ENCODE results near the gene COL4A4. TPM values are rescaled to one million over a fixed set of nuclear protein-coding genes. Genes with fewer than 3 reads are reported as not detected.

Gene COL4A4
- total and polyA plus RNA-seq, 2 donors, result 1.6 to 1.7 TPM

DNA sequence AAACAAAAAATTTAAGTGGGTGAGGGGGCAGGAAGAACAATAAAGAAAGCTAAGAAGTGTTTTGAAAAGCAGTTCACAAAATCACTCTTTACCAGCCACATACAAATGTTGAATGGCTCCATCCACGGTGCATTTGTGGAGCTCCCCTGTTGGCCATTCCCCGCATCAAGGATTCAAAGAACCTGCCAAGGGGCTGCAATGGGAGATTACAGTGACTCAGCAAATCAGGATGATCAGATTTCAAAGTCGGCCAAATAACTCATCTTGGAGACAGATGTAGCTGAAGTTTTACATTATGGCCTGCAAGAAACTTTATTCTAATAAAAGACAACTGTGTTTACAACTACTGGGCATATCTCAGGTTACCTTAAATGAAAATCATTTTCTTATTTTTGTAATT is 27.4 kb upstream of the COL4A4 start:
- Histone ChIP-seq H3K36me3 (ENCODE audit: control insufficient read depth in 2 of 2, insufficient read depth in 2 of 2, low read length in 1 of 2) (no peaks in the 10 kb centered on the region), H3K9me3 (ENCODE audit: control insufficient read depth in 2 of 2, insufficient read depth in 1 of 2, low read length in 1 of 2) (no peaks in the 10 kb centered on the region), H3K4me1 (ENCODE audit: control insufficient read depth in 2 of 2, insufficient read depth in 2 of 2, low read length in 2 of 2) (no peaks in the 10 kb centered on the region), H3K4me3 (ENCODE audit: low read length in 2 of 2) (no peak overlapping the region), H3K27ac (ENCODE audit: low read depth in 1 of 2, low read length in 1 of 2) (no peak overlapping the region), H3K27me3 (ENCODE audit: control insufficient read depth in 2 of 2, insufficient read depth in 1 of 2, low read length in 1 of 2) (no peaks in the 10 kb centered on the region)
- 74% methylated on average over 3 of the region's 3 CpGs for WGBS
- DNase-seq (ENCODE audit: low read depth in 6 of 9, low spot score in 9 of 9), result no peak

DNA sequence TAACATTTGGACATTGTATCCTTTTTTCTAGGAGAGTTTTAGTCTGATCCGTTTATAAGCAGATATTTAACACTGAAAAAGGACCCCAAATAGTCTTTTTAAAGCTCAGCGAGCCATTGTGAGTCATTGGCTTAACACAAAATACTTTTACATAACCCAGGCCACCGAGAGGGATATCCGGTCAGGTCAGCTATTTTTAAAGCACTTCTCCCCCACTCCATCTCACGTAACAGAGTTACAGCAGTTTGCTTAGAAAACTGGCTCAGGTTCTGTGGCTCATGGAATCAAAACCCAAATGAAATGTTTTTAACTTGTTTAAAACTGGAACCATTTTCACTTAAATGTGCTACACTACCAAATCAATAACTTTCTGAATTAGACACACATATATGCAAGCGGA is 24.3 kb upstream of the COL4A4 start:
- no peak for DNase-seq (ENCODE audit: low read depth in 6 of 9, low spot score in 9 of 9)
- no peaks in the 10 kb centered on the region for H3K4me1 ChIP-seq (ENCODE audit: control insufficient read depth in 2 of 2, insufficient read depth in 2 of 2, low read length in 2 of 2)
- no peak overlapping the region for H3K27ac ChIP-seq (ENCODE audit: low read depth in 1 of 2, low read length in 1 of 2)
- no peaks in the 10 kb centered on the region for H3K9me3 ChIP-seq (ENCODE audit: control insufficient read depth in 2 of 2, insufficient read depth in 1 of 2, low read length in 1 of 2)
- H3K36me3 ChIP-seq (ENCODE audit: control insufficient read depth in 2 of 2, insufficient read depth in 2 of 2, low read length in 1 of 2), result no peaks in the 10 kb centered on the region
- H3K27me3 ChIP-seq (ENCODE audit: control insufficient read depth in 2 of 2, insufficient read depth in 1 of 2, low read length in 1 of 2), result no peaks in the 10 kb centered on the region
- 54% methylated on average over 6 of the region's 6 CpGs for WGBS
- no peak overlapping the region for H3K4me3 ChIP-seq (ENCODE audit: low read length in 2 of 2)

DNA sequence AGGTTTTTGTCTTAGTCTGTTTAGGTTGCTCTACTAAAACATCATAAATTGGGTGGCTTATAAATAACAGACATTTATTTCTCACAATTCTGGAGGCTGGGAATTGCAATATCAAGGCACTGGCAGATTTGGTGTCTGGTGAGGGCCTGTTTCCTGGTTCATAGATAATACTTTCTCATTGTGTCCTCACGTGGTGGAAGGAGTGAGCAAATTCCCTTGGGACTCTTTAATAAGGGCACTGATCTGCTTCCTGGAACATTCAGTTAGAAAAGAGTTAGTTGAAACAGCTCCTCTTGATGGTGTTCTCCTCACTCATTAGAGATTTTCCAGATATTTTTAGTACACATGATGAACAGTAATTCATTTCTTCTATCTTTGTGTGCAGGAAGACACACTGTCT is 22.7 kb upstream of the COL4A4 start:
- H3K36me3 ChIP-seq (ENCODE audit: control insufficient read depth in 2 of 2, insufficient read depth in 2 of 2, low read length in 1 of 2), result no peaks in the 10 kb centered on the region
- WGBS, result 48% methylated on average over 1 of the region's 1 CpG
- H3K9me3 ChIP-seq (ENCODE audit: control insufficient read depth in 2 of 2, insufficient read depth in 1 of 2, low read length in 1 of 2), result no peaks in the 10 kb centered on the region

DNA sequence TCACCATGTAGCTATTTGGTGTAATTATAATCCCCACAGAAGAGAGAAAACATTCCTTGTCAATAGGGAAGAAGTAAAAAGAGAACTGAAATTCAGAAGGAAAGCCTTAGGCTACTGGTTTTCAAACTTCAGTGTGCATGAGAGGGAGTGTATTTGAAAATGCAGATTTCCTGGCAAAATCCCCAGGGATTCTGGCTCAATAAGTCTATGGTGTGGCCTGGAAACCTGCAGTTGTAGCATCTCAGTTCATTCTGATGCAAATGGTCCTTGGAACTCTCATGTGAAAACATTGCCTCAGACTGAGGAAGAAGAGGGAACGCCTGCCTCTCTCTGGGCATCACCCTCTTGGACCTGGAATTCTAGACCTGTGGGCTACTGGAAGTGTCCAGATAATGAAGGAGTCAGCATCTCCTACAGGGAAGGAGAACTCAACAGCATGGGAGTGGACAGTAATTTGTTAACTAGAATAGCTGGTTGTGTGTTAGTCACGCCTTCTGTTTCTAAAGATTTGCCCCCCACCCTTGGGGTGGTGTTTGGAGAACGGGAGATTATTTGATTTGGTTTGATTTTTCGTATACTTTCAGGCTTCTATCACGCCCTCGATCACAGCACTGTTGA is 21.7 kb upstream of the COL4A4 start:
- Histone ChIP-seq H3K4me1 (ENCODE audit: control insufficient read depth in 2 of 2, insufficient read depth in 2 of 2, low read length in 2 of 2) (no peaks in the 10 kb centered on the region), H3K27ac (ENCODE audit: low read depth in 1 of 2, low read length in 1 of 2) (no peak overlapping the region), H3K9me3 (ENCODE audit: control insufficient read depth in 2 of 2, insufficient read depth in 1 of 2, low read length in 1 of 2) (no peaks in the 10 kb centered on the region), H3K27me3 (ENCODE audit: control insufficient read depth in 2 of 2, insufficient read depth in 1 of 2, low read length in 1 of 2) (no peaks in the 10 kb centered on the region), H3K36me3 (ENCODE audit: control insufficient read depth in 2 of 2, insufficient read depth in 2 of 2, low read length in 1 of 2) (no peaks in the 10 kb centered on the region), H3K4me3 (ENCODE audit: low read length in 2 of 2) (no peak overlapping the region)
- DNase-seq (ENCODE audit: low read depth in 6 of 9, low spot score in 9 of 9), result no peak
- 92% methylated on average over 6 of the region's 6 CpGs for WGBS

More for the DNA sequence above, 22.7 kb upstream of the COL4A4 start:
- H3K27ac ChIP-seq (ENCODE audit: low read depth in 1 of 2, low read length in 1 of 2), result no peak overlapping the region
- DNase-seq (ENCODE audit: low read depth in 6 of 9, low spot score in 9 of 9), result no peak
- H3K4me3 ChIP-seq (ENCODE audit: low read length in 2 of 2), result no peak overlapping the region
- H3K27me3 ChIP-seq (ENCODE audit: control insufficient read depth in 2 of 2, insufficient read depth in 1 of 2, low read length in 1 of 2), result no peaks in the 10 kb centered on the region
- no peaks in the 10 kb centered on the region for H3K4me1 ChIP-seq (ENCODE audit: control insufficient read depth in 2 of 2, insufficient read depth in 2 of 2, low read length in 2 of 2)

DNA sequence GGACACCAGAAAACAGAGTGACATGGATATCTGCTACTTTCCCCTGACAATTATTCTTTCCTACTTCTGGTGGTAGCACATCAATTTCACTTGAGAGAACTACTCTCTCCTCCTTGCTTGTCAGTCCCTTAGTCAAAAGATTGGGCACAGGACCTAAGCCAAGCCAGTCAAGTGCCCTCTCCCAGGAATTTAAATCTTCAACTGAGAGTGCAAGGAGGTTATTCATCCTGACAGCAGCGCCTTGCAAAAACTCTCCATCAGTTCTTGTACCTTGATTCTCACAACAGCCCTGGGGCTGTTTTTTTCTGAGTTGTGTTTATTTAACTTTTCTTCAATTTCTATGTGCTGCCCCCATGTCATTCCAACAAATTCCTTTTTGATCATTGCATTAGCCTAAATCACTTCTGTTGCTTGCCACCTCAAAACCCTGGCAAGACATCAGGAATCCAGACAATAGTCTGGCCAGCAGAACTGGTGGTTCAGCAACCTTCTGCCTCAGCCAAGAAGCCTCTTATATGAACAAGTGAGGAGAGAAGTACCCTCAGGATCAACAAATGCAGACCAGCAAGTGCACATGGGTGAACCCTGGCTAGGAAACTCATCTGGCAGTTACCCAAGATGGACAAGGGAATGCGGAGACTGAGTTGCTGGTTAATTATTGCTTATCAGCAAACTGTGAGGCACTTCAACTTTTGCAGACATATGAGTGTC is 19.8 kb upstream of the COL4A4 start:
- 97% methylated on average over 2 of the region's 2 CpGs for WGBS
- Histone ChIP-seq H3K9me3 (ENCODE audit: control insufficient read depth in 2 of 2, insufficient read depth in 1 of 2, low read length in 1 of 2) (no peaks in the 10 kb centered on the region), H3K4me1 (ENCODE audit: control insufficient read depth in 2 of 2, insufficient read depth in 2 of 2, low read length in 2 of 2) (no peaks in the 10 kb centered on the region), H3K4me3 (ENCODE audit: low read length in 2 of 2) (no peak overlapping the region), H3K36me3 (ENCODE audit: control insufficient read depth in 2 of 2, insufficient read depth in 2 of 2, low read length in 1 of 2) (no peaks in the 10 kb centered on the region), H3K27ac (ENCODE audit: low read depth in 1 of 2, low read length in 1 of 2) (no peak overlapping the region), H3K27me3 (ENCODE audit: control insufficient read depth in 2 of 2, insufficient read depth in 1 of 2, low read length in 1 of 2) (no peaks in the 10 kb centered on the region)
- no peak for DNase-seq (ENCODE audit: low read depth in 6 of 9, low spot score in 9 of 9)

DNA sequence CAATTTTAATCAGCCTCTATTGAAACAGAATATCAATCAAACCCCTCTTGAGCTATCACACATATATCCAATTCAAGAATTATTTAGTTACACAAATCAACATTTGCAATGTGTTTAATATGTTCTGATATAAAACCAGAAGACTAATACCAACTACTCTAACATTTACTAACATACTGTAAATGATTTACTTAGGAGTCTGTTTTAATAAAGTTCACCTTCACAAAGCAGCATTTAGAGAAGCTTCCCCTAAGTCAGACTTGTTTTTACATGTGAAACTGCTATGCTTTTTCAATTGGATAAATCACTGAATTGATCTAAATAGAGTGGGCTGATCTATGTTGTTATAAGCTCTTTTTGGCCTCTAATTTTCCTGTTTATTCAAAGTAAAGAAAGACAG is 18.8 kb upstream of the COL4A4 start:
- Histone ChIP-seq H3K4me1 (ENCODE audit: control insufficient read depth in 2 of 2, insufficient read depth in 2 of 2, low read length in 2 of 2) (no peaks in the 10 kb centered on the region), H3K4me3 (ENCODE audit: low read length in 2 of 2) (no peak overlapping the region), H3K27me3 (ENCODE audit: control insufficient read depth in 2 of 2, insufficient read depth in 1 of 2, low read length in 1 of 2) (no peaks in the 10 kb centered on the region), H3K36me3 (ENCODE audit: control insufficient read depth in 2 of 2, insufficient read depth in 2 of 2, low read length in 1 of 2) (no peaks in the 10 kb centered on the region), H3K27ac (ENCODE audit: low read depth in 1 of 2, low read length in 1 of 2) (no peak overlapping the region), H3K9me3 (ENCODE audit: control insufficient read depth in 2 of 2, insufficient read depth in 1 of 2, low read length in 1 of 2) (no peaks in the 10 kb centered on the region)
- no peak for DNase-seq (ENCODE audit: low read depth in 6 of 9, low spot score in 9 of 9)

DNA sequence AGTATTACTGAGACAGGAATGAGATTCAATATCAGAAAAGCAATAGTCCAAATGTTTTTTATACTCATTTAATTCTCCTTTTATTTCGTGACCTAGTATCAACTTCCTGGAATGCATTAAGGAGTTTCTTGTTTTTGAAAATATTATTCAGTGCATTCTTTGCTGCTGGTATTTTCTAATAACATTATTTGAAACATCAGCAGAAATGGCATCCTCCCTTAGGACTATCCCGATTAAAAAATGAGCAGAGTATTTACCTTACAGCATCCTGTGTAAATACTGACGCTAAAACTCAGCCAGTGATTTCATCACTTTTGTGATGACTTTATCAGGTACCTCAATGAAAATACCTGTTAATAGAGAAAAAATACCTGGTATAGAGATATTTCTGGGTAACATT is 16.8 kb upstream of the COL4A4 start:
- 93% methylated on average over 3 of the region's 3 CpGs for WGBS
- Histone ChIP-seq H3K27ac (ENCODE audit: low read depth in 1 of 2, low read length in 1 of 2) (no peak overlapping the region), H3K4me3 (ENCODE audit: low read length in 2 of 2) (no peak overlapping the region), H3K27me3 (ENCODE audit: control insufficient read depth in 2 of 2, insufficient read depth in 1 of 2, low read length in 1 of 2) (no peaks in the 10 kb centered on the region), H3K36me3 (ENCODE audit: control insufficient read depth in 2 of 2, insufficient read depth in 2 of 2, low read length in 1 of 2) (no peaks in the 10 kb centered on the region), H3K9me3 (ENCODE audit: control insufficient read depth in 2 of 2, insufficient read depth in 1 of 2, low read length in 1 of 2) (no peaks in the 10 kb centered on the region), H3K4me1 (ENCODE audit: control insufficient read depth in 2 of 2, insufficient read depth in 2 of 2, low read length in 2 of 2) (no peaks in the 10 kb centered on the region)
- no peak for DNase-seq (ENCODE audit: low read depth in 6 of 9, low spot score in 9 of 9)

DNA sequence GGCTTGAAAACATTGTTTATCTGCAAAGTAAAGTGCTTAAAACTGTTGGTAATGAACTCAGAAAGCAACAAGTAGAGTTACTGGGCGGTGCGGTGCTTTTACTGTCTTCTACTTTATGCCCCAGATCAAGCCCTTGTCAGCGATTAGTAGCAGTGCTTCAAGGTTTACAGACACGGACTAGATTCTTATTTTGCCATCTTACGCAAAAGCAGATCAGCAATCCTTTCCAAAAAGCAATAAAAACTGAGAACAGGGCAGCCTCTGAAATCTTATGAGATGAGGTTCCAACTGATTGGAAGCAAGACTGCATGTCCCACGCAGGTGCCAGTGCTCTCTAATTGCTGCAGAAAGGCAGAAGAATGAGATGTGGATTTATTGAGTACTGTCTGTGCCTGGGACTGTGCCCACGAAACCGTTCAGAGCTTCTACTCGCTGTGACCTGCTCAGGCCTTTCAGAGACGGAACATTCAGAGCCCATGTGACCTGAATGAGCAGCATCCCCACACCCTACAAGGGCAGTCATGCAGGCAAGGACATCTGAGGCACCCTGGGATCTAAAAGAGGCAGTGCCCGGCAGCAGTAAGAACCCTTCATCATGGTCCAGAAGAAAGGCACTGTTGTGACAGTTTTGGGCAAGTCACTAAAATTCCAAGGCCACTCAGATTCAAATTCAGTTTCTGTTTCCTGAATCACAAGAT is 16.1 kb upstream of the COL4A4 start:
- H3K27ac ChIP-seq (ENCODE audit: low read depth in 1 of 2, low read length in 1 of 2), result no peak overlapping the region
- 90% methylated on average over 11 of the region's 11 CpGs for WGBS
- H3K4me3 ChIP-seq (ENCODE audit: low read length in 2 of 2), result no peak overlapping the region
- H3K27me3 ChIP-seq (ENCODE audit: control insufficient read depth in 2 of 2, insufficient read depth in 1 of 2, low read length in 1 of 2), result no peaks in the 10 kb centered on the region
- no peaks in the 10 kb centered on the region for H3K9me3 ChIP-seq (ENCODE audit: control insufficient read depth in 2 of 2, insufficient read depth in 1 of 2, low read length in 1 of 2)
- H3K36me3 ChIP-seq (ENCODE audit: control insufficient read depth in 2 of 2, insufficient read depth in 2 of 2, low read length in 1 of 2), result no peaks in the 10 kb centered on the region
- DNase-seq (ENCODE audit: low read depth in 6 of 9, low spot score in 9 of 9), result no peak
- H3K4me1 ChIP-seq (ENCODE audit: control insufficient read depth in 2 of 2, insufficient read depth in 2 of 2, low read length in 2 of 2), result no peaks in the 10 kb centered on the region

DNA sequence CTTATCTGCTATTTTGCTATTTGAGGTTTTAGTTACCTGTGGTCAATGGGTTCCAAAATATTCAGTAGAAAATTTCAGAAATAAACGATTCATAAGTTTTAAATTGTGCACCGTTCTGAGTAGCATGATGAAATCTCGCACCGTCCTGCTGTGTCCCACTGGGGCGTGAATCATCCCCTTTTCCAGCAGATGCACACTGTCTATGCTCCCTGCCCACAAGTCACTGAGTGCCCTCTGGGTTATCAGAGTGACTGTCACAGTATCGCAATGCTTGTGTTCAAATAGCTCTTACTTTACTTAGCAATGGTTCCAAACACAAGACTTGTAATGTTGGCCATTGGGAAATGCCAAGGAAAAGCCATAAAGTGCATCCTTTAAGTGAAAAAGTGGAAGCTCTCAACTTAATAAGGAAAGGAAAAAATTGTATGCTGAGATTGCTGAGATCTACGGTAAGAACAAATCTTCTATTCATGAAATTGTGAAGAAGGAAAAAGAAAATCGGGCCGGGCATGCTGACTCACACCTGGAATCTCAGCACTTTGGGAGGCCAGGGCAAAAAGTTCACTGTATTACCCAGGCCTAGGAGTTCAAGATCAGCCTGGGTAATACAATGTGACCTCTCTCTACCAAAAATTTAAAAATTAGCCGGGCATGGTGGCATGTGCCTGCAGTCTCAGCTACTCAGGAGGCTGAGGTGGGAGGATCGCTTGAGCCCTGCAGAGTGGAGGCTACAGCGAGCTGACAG is 13.8 kb upstream of the COL4A4 start:
- H3K27ac ChIP-seq (ENCODE audit: low read depth in 1 of 2, low read length in 1 of 2), result no peak overlapping the region
- H3K27me3 ChIP-seq (ENCODE audit: control insufficient read depth in 2 of 2, insufficient read depth in 1 of 2, low read length in 1 of 2), result no peaks in the 10 kb centered on the region
- WGBS, result 98% methylated on average over 12 of the region's 12 CpGs
- H3K9me3 ChIP-seq (ENCODE audit: control insufficient read depth in 2 of 2, insufficient read depth in 1 of 2, low read length in 1 of 2), result no peaks in the 10 kb centered on the region
- H3K4me3 ChIP-seq (ENCODE audit: low read length in 2 of 2), result no peak overlapping the region
- DNase-seq (ENCODE audit: low read depth in 6 of 9, low spot score in 9 of 9), result no peak
- H3K36me3 ChIP-seq (ENCODE audit: control insufficient read depth in 2 of 2, insufficient read depth in 2 of 2, low read length in 1 of 2), result no peaks in the 10 kb centered on the region
- no peaks in the 10 kb centered on the region for H3K4me1 ChIP-seq (ENCODE audit: control insufficient read depth in 2 of 2, insufficient read depth in 2 of 2, low read length in 2 of 2)

Data from thymus (tissue), 11 donors.